ENCODE data around the gene HTT. TPM values are rescaled to one million over a fixed set of nuclear protein-coding genes. Genes with fewer than 3 reads are reported as not detected.
A peak's percentile ranks its signal among the peaks of the same experiment; 100 is the strongest.

The HTT gene
- total RNA-seq, 4 donors from 2014 or later, result 31.1 to 48.6 (median 43.0) TPM

GRCh38 chr4:3112609-3113469 is 38.4 kb downstream of the HTT start:
- Histone ChIP-seq H3K36me3 (peaks cover 0 to 51% of the 10 kb centered on the region in 2 donors), H3K27ac (peak overlapping the region in 3 of 4 donors; percentile 71 to 84 (median 74))
- 43 to 73% methylated on average over 3 to 5 of the region's 5 CpGs for WGBS, 2 donors (ENCODE audit: low coverage in 1 of 2)

GRCh38 chr4:3114377-3114776 is 39.9 kb downstream of the HTT start:
- no peaks in the 10 kb centered on the region for H3K27me3 ChIP-seq
- 89 to 93% methylated on average over 4 to 5 of the region's 6 CpGs for WGBS, 2 donors (ENCODE audit: low coverage in 1 of 2)
- no peaks in the 10 kb centered on the region for H3K9me3 ChIP-seq
- no peak for ATAC-seq
- peaks cover 2 to 80% (median 31%) of the 10 kb centered on the region in 3 donors for H3K4me1 ChIP-seq
- TF ChIP-seq POLR2AphosphoS5 (IDR thresholded peaks at IDR 0.05) (no peak), CTCF (IDR thresholded peaks at IDR 0.05) (no peak), EP300 (IDR thresholded peaks at IDR 0.05) (no peak), POLR2A (IDR thresholded peaks at IDR 0.05) (no peak)
- peaks cover 0 to 49% of the 10 kb centered on the region in 2 donors for H3K36me3 ChIP-seq
- H3K4me3 ChIP-seq, result no peak overlapping the region
- H3K27ac ChIP-seq, result peak overlapping the region in 3 of 4 donors; percentile 71 to 84 (median 74)

More at GRCh38 chr4:3112609-3113469, 38.4 kb downstream of the HTT start:
- peaks cover under 1 to 82% (median 40%) of the 10 kb centered on the region in 3 donors for H3K4me1 ChIP-seq
- no peaks in the 10 kb centered on the region for H3K9me3 ChIP-seq
- TF ChIP-seq POLR2AphosphoS5 (IDR thresholded peaks at IDR 0.05) (peak; percentile 2), POLR2A (IDR thresholded peaks at IDR 0.05) (no peak), EP300 (IDR thresholded peaks at IDR 0.05) (no peak), CTCF (IDR thresholded peaks at IDR 0.05) (no peak)
- no peaks in the 10 kb centered on the region for H3K27me3 ChIP-seq
- no peak for ATAC-seq
- H3K4me3 ChIP-seq, result no peak overlapping the region

- Histone ChIP-seq H3K27me3 (no peaks in the 10 kb centered on the region), H3K36me3 (peaks cover 0 to 55% of the 10 kb centered on the region in 2 donors), H3K27ac (peak overlapping the region; percentile 52 to 84 (median 68)), H3K4me3 (no peak overlapping the region), H3K4me1 (peaks cover 4 to 84% (median 31%) of the 10 kb centered on the region in 3 donors), H3K9me3 (no peaks in the 10 kb centered on the region)
- 63 to 67% methylated on average over 3 to 6 of the region's 15 CpGs for WGBS, 2 donors (ENCODE audit: low coverage in 1 of 2)
- TF ChIP-seq POLR2A (IDR thresholded peaks at IDR 0.05), result no peak
- no peak for TF ChIP-seq POLR2AphosphoS5 (IDR thresholded peaks at IDR 0.05)
- no peak for TF ChIP-seq EP300 (IDR thresholded peaks at IDR 0.05)
- TF ChIP-seq CTCF (IDR thresholded peaks at IDR 0.05), result no peak
- peak; percentile 61 for ATAC-seq
These were observed 41.3 kb downstream of the HTT start for GRCh38 chr4:3115637-3116270.

- ATAC-seq, result no peak
- Histone ChIP-seq H3K4me1 (peaks cover 5 to 83% (median 30%) of the 10 kb centered on the region in 3 donors), H3K4me3 (no peak overlapping the region), H3K27me3 (no peaks in the 10 kb centered on the region), H3K9me3 (no peaks in the 10 kb centered on the region), H3K27ac (peak overlapping the region; percentile 52 to 84 (median 68)), H3K36me3 (peaks cover 0 to 60% of the 10 kb centered on the region in 2 donors)
- TF ChIP-seq POLR2AphosphoS5 (IDR thresholded peaks at IDR 0.05) (peak; percentile 45), EP300 (IDR thresholded peaks at IDR 0.05) (no peak)
- WGBS, 2 donors (ENCODE audit: low coverage in 1 of 2), result 32 to 41% methylated on average over 2 of the region's 2 CpGs
These were observed 42.5 kb downstream of the HTT start for GRCh38 chr4:3116955-3117354.

- WGBS, 2 donors (ENCODE audit: low coverage in 1 of 2), result 67 to 76% methylated on average over 8 of the region's 8 CpGs
- ATAC-seq, result no peak
These were observed 43.8 kb downstream of the HTT start for GRCh38 chr4:3118312-3118711.

More at GRCh38 chr4:3118312-3118711, 43.8 kb downstream of the HTT start:
- H3K27ac ChIP-seq, result peak overlapping the region in 2 of 4 donors; percentile 20 to 24
- no peaks in the 10 kb centered on the region for H3K9me3 ChIP-seq
- TF ChIP-seq POLR2AphosphoS5 (IDR thresholded peaks at IDR 0.05) (no peak), CTCF (IDR thresholded peaks at IDR 0.05) (no peak), POLR2A (IDR thresholded peaks at IDR 0.05) (no peak), EP300 (IDR thresholded peaks at IDR 0.05) (no peak)
- H3K36me3 ChIP-seq, result peaks cover 0 to 61% of the 10 kb centered on the region in 2 donors
- H3K4me1 ChIP-seq, result peaks cover 8 to 83% (median 27%) of the 10 kb centered on the region in 3 donors
- no peak overlapping the region for H3K4me3 ChIP-seq
- no peaks in the 10 kb centered on the region for H3K27me3 ChIP-seq
